ENCODE data around the gene DERL2.

DERL2 gene

DNA sequence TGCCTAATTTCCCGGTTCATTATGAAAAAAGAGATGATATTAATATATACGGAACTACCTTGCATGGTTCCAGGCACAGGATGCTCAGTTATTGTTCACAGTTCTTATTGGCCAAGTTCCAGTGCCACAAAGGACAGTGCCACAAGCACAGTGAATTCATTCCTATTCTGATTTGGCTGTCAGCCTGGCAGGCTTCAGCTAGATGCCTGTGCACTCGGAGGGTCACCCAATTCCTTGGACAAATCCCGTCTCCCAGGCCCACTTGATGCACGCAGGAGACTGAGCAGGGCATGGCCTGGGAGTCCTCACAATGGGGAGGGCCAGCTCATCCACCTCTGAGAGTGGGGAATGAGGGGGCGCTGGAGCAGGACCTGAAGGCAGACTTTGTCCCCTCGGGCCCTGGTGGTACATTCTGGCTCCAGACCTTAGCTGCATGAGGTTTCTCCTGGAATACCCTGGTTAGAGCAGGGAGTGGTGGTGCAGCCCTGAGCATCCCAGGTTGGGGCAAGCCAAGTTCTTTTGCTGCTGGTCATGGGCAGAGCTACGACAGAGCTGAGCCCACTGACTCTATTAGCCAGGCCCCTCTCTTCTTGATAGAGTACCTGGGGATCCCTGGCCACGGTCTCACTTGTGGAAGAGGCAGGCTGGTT lies 41.7 kb upstream of the DERL2 start:
- Histone ChIP-seq H3K9ac (ENCODE audit: insufficient read length, low read depth) (no peak overlapping the region), H3K9me3 (ENCODE audit: insufficient read depth, low read length) (no peaks in the 10 kb centered on the region), H3K4me3 (ENCODE audit: insufficient read length, low read depth) (no peak overlapping the region), H3K36me3 (ENCODE audit: insufficient read depth, insufficient read length, low read length) (no peaks in the 10 kb centered on the region), H3K27me3 (ENCODE audit: insufficient read depth, insufficient read length) (no peaks in the 10 kb centered on the region), H3K4me1 (ENCODE audit: insufficient read depth, insufficient read length) (peaks cover 7% of the 10 kb centered on the region)
- no peak for TF ChIP-seq YY1 (IDR thresholded peaks at IDR 0.05; ENCODE audit: insufficient read depth, insufficient read length)
- TF ChIP-seq SUZ12 (IDR thresholded peaks at IDR 0.05; ENCODE audit: extremely low read depth, insufficient read depth, insufficient read length), result no peak
- TF ChIP-seq ZNF274 (IDR thresholded peaks at IDR 0.05; ENCODE audit: low read depth, low read length), result no peak
- DNase-seq (ENCODE audit: low read depth, low spot score), result no peak

DNA sequence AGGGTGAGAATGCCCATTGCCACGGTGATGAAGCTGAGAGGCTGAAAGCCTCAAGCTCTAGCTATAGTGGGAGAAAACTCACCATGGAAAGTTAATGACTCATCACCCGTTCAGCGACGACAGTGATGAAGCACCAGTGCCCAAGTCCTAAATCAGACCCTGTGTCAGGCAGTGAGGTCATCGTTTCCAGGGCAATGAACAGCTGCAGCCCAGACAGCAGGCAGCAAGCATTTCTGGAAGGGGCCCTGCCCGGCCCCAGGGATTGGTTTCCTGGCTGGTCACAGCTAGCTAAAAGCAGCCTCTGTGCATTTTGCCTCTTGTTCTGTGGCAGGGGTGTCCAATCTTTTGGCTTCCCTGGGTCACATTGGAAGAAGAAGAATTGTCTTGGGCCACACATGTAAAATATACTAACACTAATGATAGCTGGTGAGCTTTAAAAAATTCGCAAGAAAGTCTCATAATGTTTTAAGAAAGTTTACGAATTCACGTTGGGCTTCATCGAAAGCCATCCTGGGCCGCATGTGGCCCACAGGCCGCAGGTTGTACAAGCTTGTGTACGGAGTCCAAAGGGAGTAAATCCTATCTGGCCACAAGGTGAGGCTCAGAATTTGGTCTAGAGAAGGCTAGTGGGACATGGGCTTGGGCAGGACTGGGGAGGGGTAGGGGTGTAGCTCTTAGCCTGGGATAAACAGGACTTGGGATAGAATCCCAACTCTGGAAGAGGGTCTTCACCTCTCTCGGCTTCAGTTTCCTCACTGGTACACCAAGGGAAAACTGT lies 41.0 kb upstream of the DERL2 start:
- TF ChIP-seq SUZ12 (IDR thresholded peaks at IDR 0.05; ENCODE audit: extremely low read depth, insufficient read depth, insufficient read length) (no peak), YY1 (IDR thresholded peaks at IDR 0.05; ENCODE audit: insufficient read depth, insufficient read length) (no peak), ZNF274 (IDR thresholded peaks at IDR 0.05; ENCODE audit: low read depth, low read length) (no peak)
- H3K9me3 ChIP-seq (ENCODE audit: insufficient read depth, low read length), result no peaks in the 10 kb centered on the region
- H3K4me3 ChIP-seq (ENCODE audit: insufficient read length, low read depth), result no peak overlapping the region
- H3K4me1 ChIP-seq (ENCODE audit: insufficient read depth, insufficient read length), result peaks cover 7% of the 10 kb centered on the region
- H3K9ac ChIP-seq (ENCODE audit: insufficient read length, low read depth), result no peak overlapping the region
- no peak for DNase-seq (ENCODE audit: low read depth, low spot score)
- no peaks in the 10 kb centered on the region for H3K36me3 ChIP-seq (ENCODE audit: insufficient read depth, insufficient read length, low read length)
- no peaks in the 10 kb centered on the region for H3K27me3 ChIP-seq (ENCODE audit: insufficient read depth, insufficient read length)

DNA sequence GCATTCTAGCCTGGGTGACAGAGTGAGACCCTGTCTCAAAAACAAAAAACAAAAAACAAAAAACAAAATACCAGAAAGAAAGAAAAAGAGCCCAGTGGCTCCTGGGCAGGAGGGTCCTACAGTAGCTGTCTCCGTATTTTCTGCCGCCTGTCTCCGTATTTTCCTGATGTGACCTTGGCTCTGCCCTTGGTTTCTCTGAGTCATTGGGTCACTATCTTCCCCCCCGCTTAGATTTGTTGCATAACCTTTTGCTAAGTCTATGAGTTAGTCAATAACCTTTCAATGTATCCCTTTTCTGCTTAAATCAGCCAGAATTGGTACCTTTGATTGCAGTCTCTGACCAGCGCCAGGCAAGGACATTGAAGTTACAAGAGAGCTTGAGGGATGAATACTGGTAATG lies 37.3 kb upstream of the DERL2 start:
- Histone ChIP-seq H3K27me3 (ENCODE audit: insufficient read depth, insufficient read length) (no peaks in the 10 kb centered on the region), H3K4me3 (ENCODE audit: insufficient read length, low read depth) (no peak overlapping the region), H3K9me3 (ENCODE audit: insufficient read depth, low read length) (no peaks in the 10 kb centered on the region), H3K9ac (ENCODE audit: insufficient read length, low read depth) (no peak overlapping the region), H3K4me1 (ENCODE audit: insufficient read depth, insufficient read length) (peaks cover 11% of the 10 kb centered on the region), H3K36me3 (ENCODE audit: insufficient read depth, insufficient read length, low read length) (no peaks in the 10 kb centered on the region)
- no peak for TF ChIP-seq SUZ12 (IDR thresholded peaks at IDR 0.05; ENCODE audit: extremely low read depth, insufficient read depth, insufficient read length)
- TF ChIP-seq ZNF274 (IDR thresholded peaks at IDR 0.05; ENCODE audit: low read depth, low read length), result no peak
- TF ChIP-seq YY1 (IDR thresholded peaks at IDR 0.05; ENCODE audit: insufficient read depth, insufficient read length), result no peak
- DNase-seq (ENCODE audit: low read depth, low spot score), result no peak

DNA sequence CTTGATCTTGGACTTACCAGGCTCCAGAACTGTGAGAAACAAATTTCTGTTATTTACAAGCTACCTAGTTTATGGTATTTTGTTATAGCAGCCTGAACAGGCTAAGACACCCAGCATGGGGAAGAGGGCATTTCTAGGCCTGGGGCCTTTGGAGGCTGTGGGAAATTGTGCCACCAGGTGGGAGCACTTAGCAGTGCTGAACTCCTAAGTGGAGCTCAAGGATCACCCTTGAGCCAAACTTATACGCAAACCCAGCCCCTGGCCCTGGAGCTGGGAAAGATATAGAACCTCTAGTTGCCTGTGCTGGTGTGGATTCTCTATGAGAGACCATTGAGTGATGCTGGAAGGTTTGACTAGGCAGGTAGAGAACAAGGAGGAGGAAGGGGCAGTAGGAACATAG lies 36.5 kb upstream of the DERL2 start:
- H3K9me3 ChIP-seq (ENCODE audit: insufficient read depth, low read length), result no peaks in the 10 kb centered on the region
- no peak for DNase-seq (ENCODE audit: low read depth, low spot score)
- TF ChIP-seq ZNF274 (IDR thresholded peaks at IDR 0.05; ENCODE audit: low read depth, low read length) (no peak), SUZ12 (IDR thresholded peaks at IDR 0.05; ENCODE audit: extremely low read depth, insufficient read depth, insufficient read length) (no peak), YY1 (IDR thresholded peaks at IDR 0.05; ENCODE audit: insufficient read depth, insufficient read length) (no peak)
- H3K27me3 ChIP-seq (ENCODE audit: insufficient read depth, insufficient read length), result no peaks in the 10 kb centered on the region
- peaks cover 8% of the 10 kb centered on the region for H3K4me1 ChIP-seq (ENCODE audit: insufficient read depth, insufficient read length)
- no peak overlapping the region for H3K9ac ChIP-seq (ENCODE audit: insufficient read length, low read depth)
- H3K36me3 ChIP-seq (ENCODE audit: insufficient read depth, insufficient read length, low read length), result no peaks in the 10 kb centered on the region
- no peak overlapping the region for H3K4me3 ChIP-seq (ENCODE audit: insufficient read length, low read depth)

DNA sequence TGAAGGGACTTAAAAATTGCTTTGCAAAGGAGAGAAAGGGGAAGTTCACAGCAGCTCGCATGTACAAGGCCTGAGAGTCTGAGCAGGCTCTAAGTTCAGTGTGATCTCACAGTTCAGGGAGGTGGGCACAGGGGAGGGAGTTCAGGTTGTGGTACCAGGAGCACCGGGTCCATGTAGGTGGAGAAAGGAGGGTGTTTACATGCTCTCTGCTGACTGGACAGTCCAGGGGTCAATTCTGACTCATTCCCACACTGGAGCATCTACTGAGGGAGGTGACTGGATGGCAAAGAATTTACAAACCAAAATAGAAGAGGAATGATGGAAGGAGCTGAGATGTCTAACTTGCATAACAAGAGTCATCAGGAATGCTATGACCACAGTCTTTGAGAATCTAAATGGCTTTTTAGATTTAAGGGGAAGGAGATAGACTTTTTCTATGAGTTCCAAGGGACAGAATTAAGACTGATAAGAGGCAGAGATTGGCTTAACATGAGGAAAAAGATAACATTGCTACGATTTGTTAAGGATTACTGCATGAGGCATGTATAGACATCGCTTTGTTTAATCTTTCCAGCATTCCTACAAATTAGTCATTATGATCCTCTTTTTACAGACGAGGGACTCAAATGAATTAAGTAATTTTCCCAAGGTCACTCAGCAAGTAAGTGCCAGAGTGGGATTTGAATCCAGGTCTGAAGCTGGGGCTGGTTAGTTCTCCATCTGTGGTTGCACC lies 30.2 kb upstream of the DERL2 start:
- Histone ChIP-seq H3K4me1 (ENCODE audit: insufficient read depth, insufficient read length) (peaks cover 3% of the 10 kb centered on the region), H3K27me3 (ENCODE audit: insufficient read depth, insufficient read length) (no peaks in the 10 kb centered on the region), H3K4me3 (ENCODE audit: insufficient read length, low read depth) (no peak overlapping the region), H3K36me3 (ENCODE audit: insufficient read depth, insufficient read length, low read length) (no peaks in the 10 kb centered on the region), H3K9me3 (ENCODE audit: insufficient read depth, low read length) (no peaks in the 10 kb centered on the region), H3K9ac (ENCODE audit: insufficient read length, low read depth) (no peak overlapping the region)
- no peak for TF ChIP-seq YY1 (IDR thresholded peaks at IDR 0.05; ENCODE audit: insufficient read depth, insufficient read length)
- no peak for TF ChIP-seq SUZ12 (IDR thresholded peaks at IDR 0.05; ENCODE audit: extremely low read depth, insufficient read depth, insufficient read length)
- no peak for TF ChIP-seq ZNF274 (IDR thresholded peaks at IDR 0.05; ENCODE audit: low read depth, low read length)
- no peak for DNase-seq (ENCODE audit: low read depth, low spot score)

DNA sequence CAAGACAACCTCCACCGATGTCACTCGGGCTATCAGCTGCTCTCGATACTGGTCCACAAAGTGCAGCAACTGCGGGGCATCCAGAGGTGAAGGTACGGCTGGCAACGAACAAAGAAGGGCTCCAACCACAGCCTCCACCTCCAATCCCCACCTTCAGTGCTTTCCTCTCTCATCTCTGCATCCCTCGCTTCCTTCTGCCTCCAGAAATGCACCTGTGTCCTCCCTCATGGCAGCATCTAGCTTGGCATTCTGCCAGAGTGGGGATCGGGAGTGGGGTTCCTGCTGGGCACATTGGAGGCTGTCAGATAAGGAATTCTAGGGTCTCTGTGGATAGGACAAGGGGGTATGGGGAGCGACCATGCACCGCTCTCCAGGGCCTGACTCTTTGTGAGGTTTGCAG lies 29.0 kb upstream of the DERL2 start:
- Histone ChIP-seq H3K36me3 (ENCODE audit: insufficient read depth, insufficient read length, low read length) (no peaks in the 10 kb centered on the region), H3K27me3 (ENCODE audit: insufficient read depth, insufficient read length) (no peaks in the 10 kb centered on the region), H3K4me3 (ENCODE audit: insufficient read length, low read depth) (no peak overlapping the region), H3K9me3 (ENCODE audit: insufficient read depth, low read length) (no peaks in the 10 kb centered on the region), H3K4me1 (ENCODE audit: insufficient read depth, insufficient read length) (no peaks in the 10 kb centered on the region), H3K9ac (ENCODE audit: insufficient read length, low read depth) (no peak overlapping the region)
- DNase-seq (ENCODE audit: low read depth, low spot score), result no peak
- no peak for TF ChIP-seq SUZ12 (IDR thresholded peaks at IDR 0.05; ENCODE audit: extremely low read depth, insufficient read depth, insufficient read length)
- TF ChIP-seq ZNF274 (IDR thresholded peaks at IDR 0.05; ENCODE audit: low read depth, low read length), result no peak
- TF ChIP-seq YY1 (IDR thresholded peaks at IDR 0.05; ENCODE audit: insufficient read depth, insufficient read length), result no peak

DNA sequence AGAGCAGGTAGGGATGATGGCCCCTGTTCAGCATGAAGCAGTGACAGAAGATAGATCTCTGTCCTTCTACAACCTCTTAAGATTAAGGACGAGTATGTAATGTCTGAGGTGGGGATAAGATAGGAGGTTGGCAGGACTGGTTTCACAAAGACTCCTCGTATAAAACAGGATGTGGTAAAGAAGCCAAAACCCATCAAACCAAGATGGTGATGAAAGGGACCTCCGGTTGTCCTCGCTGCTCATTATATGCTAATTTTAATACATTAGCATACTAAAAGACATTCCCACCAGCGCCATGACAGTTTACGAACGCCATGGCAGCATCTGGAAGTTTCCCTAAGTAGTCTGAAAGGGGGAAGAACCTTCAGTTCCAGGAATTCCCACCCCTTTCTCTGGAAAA lies 27.6 kb upstream of the DERL2 start:
- Histone ChIP-seq H3K4me1 (ENCODE audit: insufficient read depth, insufficient read length) (no peaks in the 10 kb centered on the region), H3K9me3 (ENCODE audit: insufficient read depth, low read length) (no peaks in the 10 kb centered on the region), H3K36me3 (ENCODE audit: insufficient read depth, insufficient read length, low read length) (no peaks in the 10 kb centered on the region), H3K27me3 (ENCODE audit: insufficient read depth, insufficient read length) (no peaks in the 10 kb centered on the region), H3K4me3 (ENCODE audit: insufficient read length, low read depth) (no peak overlapping the region), H3K9ac (ENCODE audit: insufficient read length, low read depth) (no peak overlapping the region)
- no peak for DNase-seq (ENCODE audit: low read depth, low spot score)
- TF ChIP-seq YY1 (IDR thresholded peaks at IDR 0.05; ENCODE audit: insufficient read depth, insufficient read length), result no peak
- no peak for TF ChIP-seq SUZ12 (IDR thresholded peaks at IDR 0.05; ENCODE audit: extremely low read depth, insufficient read depth, insufficient read length)
- no peak for TF ChIP-seq ZNF274 (IDR thresholded peaks at IDR 0.05; ENCODE audit: low read depth, low read length)
